Inferior parietal cortex (tissue), 1 donor: ENCODE measurements around the gene CWC22.
"Not testable (repeated sequence)": the region's sequence is repeated elsewhere in the genome, so short reads cannot be mapped to it uniquely, and the experiment has no call there.

Source experiments
- DNase-seq: peaks from one replicate; pipeline ENCODE4 v3.0.0-alpha.2; 2016; ENCODE audit errors: extremely low spot score

Gene CWC22

GRCh38 chr2:180003073-180003472 lies 4.0 kb downstream of the CWC22 start:
- no peak for DNase-seq

DNA sequence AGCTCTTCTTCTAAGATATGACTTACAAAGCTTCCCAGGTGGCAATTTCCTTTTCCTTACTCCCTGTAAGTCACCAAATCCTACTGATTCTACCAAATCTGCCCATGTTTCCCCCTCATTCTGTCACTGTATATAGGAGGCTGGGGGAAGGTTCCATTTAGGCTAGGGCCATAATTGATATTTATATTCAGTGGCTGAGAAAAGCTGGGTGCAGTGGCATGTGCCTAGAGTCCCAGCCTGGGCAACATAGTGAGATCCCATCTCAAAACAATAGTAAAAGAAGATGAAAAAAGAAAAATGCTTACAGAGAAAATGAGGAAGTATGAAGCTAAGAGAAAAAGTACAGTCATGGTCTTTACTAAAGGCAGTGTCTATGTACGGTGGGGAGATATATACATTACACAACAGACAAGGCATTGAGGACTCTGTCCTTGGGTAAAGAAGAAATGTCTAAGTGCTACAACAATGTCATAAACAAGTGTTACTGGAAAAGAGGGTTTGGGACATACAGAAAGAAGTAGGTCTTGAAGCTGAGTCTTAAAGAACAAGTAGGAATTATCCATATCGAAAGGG lies 4.8 kb downstream of the CWC22 start:
- no peak for DNase-seq

- no peak for DNase-seq
Observed at GRCh38 chr2:180001726-180002125, 5.4 kb downstream of the CWC22 start.

GRCh38 chr2:180000434-180000833 lies 6.7 kb downstream of the CWC22 start:
- DNase-seq: no peak

DNA sequence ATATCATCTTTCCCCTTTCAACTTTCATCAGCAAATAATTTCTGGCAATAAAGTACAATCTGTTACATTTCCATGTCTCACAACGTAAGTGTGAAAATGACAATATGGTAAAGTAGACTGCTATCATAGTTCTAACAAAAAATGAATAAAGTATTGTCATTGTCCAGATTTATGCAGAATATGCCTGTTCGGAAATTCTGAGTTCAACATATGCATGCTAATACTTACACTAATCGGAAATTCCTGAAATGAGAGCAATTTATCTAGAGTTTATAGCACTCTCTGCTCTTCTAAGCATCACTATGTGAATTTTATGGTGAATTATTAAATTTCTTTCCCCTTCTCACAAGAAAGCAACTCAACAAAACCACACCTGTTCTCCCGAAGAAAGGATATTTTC lies 8.1 kb downstream of the CWC22 start:
- DNase-seq: no peak

DNA sequence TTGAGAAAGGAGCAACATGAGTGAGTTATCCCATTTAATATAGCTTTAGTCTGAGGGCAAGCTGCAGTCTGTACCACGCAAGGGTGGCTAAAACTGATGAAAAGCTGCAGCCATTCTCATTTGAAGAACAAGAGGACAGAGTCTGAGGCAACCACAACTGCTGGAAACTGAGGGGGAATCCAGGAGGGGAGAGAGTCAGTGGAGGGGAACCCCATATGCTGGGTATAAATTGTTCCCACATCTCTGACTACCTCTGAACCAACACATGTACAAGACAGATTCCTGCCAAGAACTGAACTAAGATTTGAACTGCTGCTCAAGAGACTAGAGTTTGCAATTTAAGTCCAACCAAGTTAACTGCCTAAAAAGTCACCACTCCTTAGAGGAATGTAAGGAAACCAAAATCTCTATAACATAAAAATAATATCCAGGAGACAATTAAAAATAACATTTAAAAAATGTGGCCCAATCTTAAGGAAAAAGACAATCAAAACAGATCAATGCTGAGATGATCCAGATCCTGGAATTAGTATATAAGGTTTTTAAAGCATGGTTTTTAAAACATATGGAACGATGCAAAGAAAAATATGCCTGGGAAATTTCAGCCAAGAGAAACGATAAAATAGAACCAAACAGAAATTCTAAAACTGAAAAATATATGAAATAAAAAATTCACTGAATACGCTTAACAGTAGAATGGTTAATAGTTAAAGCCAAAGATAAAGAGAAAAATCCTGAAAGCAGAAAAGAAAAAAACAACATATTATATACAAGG lies 11.2 kb downstream of the CWC22 start:
- DNase-seq: no peak

GRCh38 chr2:179991344-179991743 lies 15.8 kb downstream of the CWC22 start:
- DNase-seq: no peak

- DNase-seq: no peak
Observed at GRCh38 chr2:179990676-179991317, 16.3 kb downstream of the CWC22 start.

GRCh38 chr2:179987916-179988315 lies 19.2 kb downstream of the CWC22 start:
- no peak for DNase-seq

DNA sequence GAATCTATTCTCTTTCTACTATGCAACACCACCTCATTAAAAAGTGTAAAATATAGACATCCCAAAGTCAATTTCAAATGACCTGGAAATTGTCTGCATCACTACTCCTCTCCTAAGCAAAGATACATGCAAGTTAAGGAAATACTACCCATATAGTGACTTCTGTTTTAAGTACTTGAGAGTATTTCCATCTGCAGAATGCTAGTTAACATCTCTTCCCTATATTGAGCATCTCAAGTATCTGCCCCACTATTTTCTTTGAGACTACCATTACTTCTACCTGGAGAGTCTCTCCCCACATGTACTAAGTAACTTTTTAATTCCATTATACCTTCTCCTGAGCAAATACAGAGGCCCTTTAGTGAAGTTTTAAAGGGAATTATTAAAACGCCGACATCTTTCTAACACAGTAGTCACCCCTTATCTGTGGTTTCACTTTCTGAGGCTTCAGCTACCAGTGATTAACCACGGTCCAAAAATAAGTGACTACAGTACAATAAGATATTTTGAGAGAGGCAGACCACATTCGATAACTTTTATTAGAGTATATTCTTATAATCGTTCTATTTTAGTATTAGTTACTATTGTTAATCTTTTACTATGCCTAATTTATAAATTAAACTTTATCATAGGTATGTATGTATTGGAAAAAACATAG lies 21.8 kb downstream of the CWC22 start:
- no peak for DNase-seq

DNA sequence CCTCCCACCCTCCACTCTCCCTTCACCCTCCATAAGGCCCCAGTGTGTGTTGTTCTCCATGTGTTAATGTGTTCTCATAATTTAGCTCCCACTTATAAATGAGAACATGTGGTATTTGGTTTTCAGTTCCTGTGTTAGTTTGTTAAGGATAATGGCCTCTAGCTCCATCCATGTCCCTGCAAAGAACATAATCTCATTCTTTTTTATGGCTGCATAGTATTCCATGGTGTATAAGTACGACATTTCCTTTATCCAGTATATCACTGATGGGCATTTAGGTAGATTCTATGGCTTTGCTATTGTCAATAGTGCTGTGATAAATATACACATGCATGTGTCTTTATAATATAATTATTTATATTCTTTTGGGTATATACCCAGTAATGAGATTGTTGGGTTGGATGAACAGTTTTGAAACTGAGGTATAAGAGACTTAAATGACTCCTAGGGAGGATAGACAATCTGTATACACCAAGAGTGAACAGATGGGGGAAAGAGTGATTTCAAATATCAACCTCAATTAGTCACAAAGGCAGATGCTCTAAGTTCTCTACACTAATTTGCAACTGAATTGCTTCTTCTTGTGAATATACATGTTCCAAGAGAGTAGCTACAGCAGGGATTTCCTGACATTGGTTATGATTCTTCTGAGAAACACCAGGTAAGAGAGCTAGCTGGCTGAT lies 23.7 kb downstream of the CWC22 start:
- DNase-seq: no peak

DNA sequence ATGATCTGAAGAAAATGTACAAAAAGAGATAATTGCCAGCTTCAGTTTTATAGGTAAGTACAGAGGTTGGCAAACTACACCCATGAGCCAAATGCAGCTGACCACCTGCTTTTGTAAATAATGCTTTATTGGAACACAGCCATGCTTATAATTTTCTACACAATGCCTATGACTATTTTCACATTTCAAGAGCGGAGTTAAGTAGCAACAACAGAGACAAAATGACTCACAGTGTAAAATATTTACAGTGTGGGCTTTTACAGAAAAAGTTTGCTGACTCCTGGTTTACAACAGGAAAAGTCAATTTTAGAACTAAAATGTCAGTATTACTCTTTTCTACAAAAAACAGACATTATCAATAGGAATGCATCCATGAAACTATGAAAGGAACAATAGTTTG lies 26.0 kb downstream of the CWC22 start:
- DNase-seq: no peak

GRCh38 chr2:179974761-179975160 lies 32.3 kb downstream of the CWC22 start:
- DNase-seq: no peak

- no peak for DNase-seq
Observed at GRCh38 chr2:179966778-179967394, 40.2 kb downstream of the CWC22 start.

- DNase-seq: no peak
Observed at GRCh38 chr2:179965291-179966258, 41.5 kb downstream of the CWC22 start.

DNA sequence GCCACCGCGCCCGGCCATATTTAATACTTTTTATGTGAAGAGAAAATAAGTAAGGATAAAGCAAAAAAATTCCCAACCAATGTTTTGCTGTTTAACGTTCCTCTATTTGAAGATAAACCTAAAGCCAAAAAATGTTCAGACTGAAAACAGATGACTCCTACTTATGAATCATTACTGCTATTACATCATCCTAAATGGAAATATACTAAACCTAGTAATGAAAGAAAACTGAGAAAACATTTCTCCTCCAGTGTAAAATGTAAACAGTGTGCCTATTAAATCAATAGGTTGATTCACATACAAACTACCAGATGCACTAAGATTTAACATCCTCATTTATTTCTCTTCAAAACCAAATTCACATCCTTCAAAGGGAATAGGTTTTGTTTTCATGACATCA lies 43.5 kb downstream of the CWC22 start:
- no peak for DNase-seq

GRCh38 chr2:179958251-179958650 lies 48.8 kb downstream of the CWC22 start:
- DNase-seq: not testable (repeated sequence)

DNA sequence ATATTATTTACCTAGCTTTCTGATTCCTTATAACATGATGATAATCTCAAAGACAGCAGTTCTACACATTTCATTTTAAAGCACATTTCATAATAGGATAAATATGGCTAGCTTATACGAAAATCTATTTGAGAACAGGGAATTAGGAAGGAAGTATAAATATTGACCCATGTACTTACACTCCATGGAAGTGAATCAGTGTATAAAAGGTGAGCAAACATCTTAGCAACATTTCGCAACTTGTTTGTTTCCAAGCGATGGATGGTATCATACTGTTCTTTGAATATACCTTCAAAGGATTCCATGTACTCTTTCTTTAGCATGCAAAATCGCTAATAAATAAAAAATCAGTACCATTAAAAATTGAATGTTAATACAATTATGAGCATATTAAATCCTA lies 53.1 kb downstream of the CWC22 start:
- DNase-seq: no peak

DNA sequence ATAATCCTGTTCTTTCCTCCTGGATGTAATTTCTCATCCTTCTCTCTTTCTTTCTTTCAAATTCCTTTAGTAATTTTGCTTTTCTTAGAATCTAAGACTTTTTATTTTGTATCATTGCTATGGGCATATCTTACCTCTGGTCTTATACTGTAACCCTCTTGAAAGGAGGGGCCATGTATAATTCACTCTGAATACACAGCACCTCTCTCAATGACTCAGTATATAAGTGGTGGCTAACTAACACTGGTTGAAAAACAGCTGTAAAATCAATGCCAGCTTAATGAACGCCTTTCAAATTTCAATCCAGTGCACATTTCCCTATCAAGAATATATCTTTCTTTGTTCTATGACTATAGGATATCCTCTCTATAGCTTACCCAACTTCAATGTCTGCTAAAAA lies 53.7 kb downstream of the CWC22 start:
- DNase-seq: no peak

- no peak for DNase-seq
Observed at GRCh38 chr2:179952658-179953057, 54.4 kb downstream of the CWC22 start.
